ENCODE measurements around the gene SIKE1. TPM values are rescaled to one million over a fixed set of nuclear protein-coding genes. Genes with fewer than 3 reads are reported as not detected.

Gene SIKE1
- total and polyA plus RNA-seq, 2 experiments from 2014 or later, result 50.9 to 70.3 TPM

- H3K4me1 ChIP-seq (ENCODE audit: insufficient read depth), result peaks cover 7% of the 10 kb centered on the region
- no peak overlapping the region for H3K4me2 ChIP-seq (ENCODE audit: unreplicated experiment)
- no peaks in the 10 kb centered on the region for H3K27me3 ChIP-seq (replicated peaks; ENCODE audit: insufficient read depth)
- H3F3A ChIP-seq (ENCODE audit: insufficient read depth), result peaks cover 81% of the 10 kb centered on the region
- H2AFZ ChIP-seq, result no peak overlapping the region
- no peaks in the 10 kb centered on the region for H3K9me2 ChIP-seq (ENCODE audit: insufficient read depth)
- no peak overlapping the region for H3K27ac ChIP-seq
- no peak overlapping the region for H3K4me3 ChIP-seq
- WGBS, 2 experiments (ENCODE audit: low coverage in 1 of 2, low lambda C conversion rate in 2 of 2, missing lambda C conversion rate in 2 of 2), result 94 to 96% methylated on average over 4 of the region's 4 CpGs
- no peak for TF ChIP-seq EZH2 (IDR thresholded peaks at IDR 0.05; ENCODE audit: insufficient read depth, poor library complexity, severe bottlenecking)
- TF ChIP-seq EZH2phosphoT487 (IDR thresholded peaks at IDR 0.05; ENCODE audit: insufficient read depth, low read depth), result no peak
- peaks cover 55% of the 10 kb centered on the region for H3K79me2 ChIP-seq (ENCODE audit: insufficient read depth)
- in situ Hi-C loops (cut with MboI), result no loop called here
- H3K9ac ChIP-seq, result no peak overlapping the region
- no peak for DNase-seq
- no peaks in the 10 kb centered on the region for H4K20me1 ChIP-seq (ENCODE audit: insufficient read depth)
- no peaks in the 10 kb centered on the region for H3K9me3 ChIP-seq (ENCODE audit: low read depth)
- peaks cover 82% of the 10 kb centered on the region for H3K36me3 ChIP-seq (ENCODE audit: low read depth)
Observed at GRCh38 chr1:114720492-114720891, 60.0 kb downstream of the SIKE1 start.

Small RNAs within 50 kb of the gene (small RNA-seq; reads per million reads assigned to genes)
- gene RNY1P13 (ENCODE audit: low read depth, low replicate concordance), result not detected

Other genes with a start within 250 kb of the SIKE1 start
- 26.1 and 44.4 TPM in 2 replicates for gene BCAS2, start 199.1 kb downstream of the SIKE1 start, total RNA-seq (2014; rRNA removed; shearing (Covaris generic))
- gene BCAS2, start 199.1 kb downstream of the SIKE1 start, polyA plus RNA-seq (2016; fragmentation: Nextera tagmentation; extraction: Ambion mirVana), result 64.4 and 67.1 TPM in 2 replicates
- 5.9 and 6.8 TPM in 2 replicates for gene DENND2C, start 110.6 kb downstream of the SIKE1 start, total RNA-seq (2014; rRNA removed; shearing (Covaris generic))
- 2.8 and 3.3 TPM in 2 replicates for gene DENND2C, start 110.6 kb downstream of the SIKE1 start, polyA plus RNA-seq (2016; fragmentation: Nextera tagmentation; extraction: Ambion mirVana)
- not detected in 2 replicates for gene AMPD1, start 85.1 kb downstream of the SIKE1 start, total RNA-seq (2014; rRNA removed; shearing (Covaris generic))
- gene AMPD1, start 85.1 kb downstream of the SIKE1 start, polyA plus RNA-seq (2016; fragmentation: Nextera tagmentation; extraction: Ambion mirVana), result not detected in 2 replicates
- gene NRAS, start 63.9 kb downstream of the SIKE1 start, total RNA-seq (2014; rRNA removed; shearing (Covaris generic)), result 65.0 and 70.7 TPM in 2 replicates
- gene NRAS, start 63.9 kb downstream of the SIKE1 start, polyA plus RNA-seq (2016; fragmentation: Nextera tagmentation; extraction: Ambion mirVana), result 36.8 and 38.7 TPM in 2 replicates
- gene CSDE1, start 22.7 kb downstream of the SIKE1 start, total RNA-seq (2014; rRNA removed; shearing (Covaris generic)), result 621 and 808 TPM in 2 replicates
- 274 and 297 TPM in 2 replicates for gene CSDE1, start 22.7 kb downstream of the SIKE1 start, polyA plus RNA-seq (2016; fragmentation: Nextera tagmentation; extraction: Ambion mirVana)
- not detected in 2 replicates for gene SYCP1, start 74.2 kb upstream of the SIKE1 start, total RNA-seq (2014; rRNA removed; shearing (Covaris generic))
- not detected in 2 replicates for gene SYCP1, start 74.2 kb upstream of the SIKE1 start, polyA plus RNA-seq (2016; fragmentation: Nextera tagmentation; extraction: Ambion mirVana)
- gene TSHB, start 249.1 kb upstream of the SIKE1 start, total RNA-seq (2014; rRNA removed; shearing (Covaris generic)), result not detected in 2 replicates
- not detected in 2 replicates for gene TSHB, start 249.1 kb upstream of the SIKE1 start, polyA plus RNA-seq (2016; fragmentation: Nextera tagmentation; extraction: Ambion mirVana)